Glutamatergic neuron (in vitro differentiated cells): ENCODE results near the gene TIFAB. TPM values are rescaled to one million over a fixed set of nuclear protein-coding genes. Genes with fewer than 3 reads are reported as not detected.

Source experiments
- DNase-seq: peaks from one replicate; pipeline ENCODE4 v3.0.0; 2022
- H3K27ac Mint-ChIP-seq: one replicate; pipeline ENCODE4 v1.8.0; 2020; ENCODE audit warnings: mild to moderate bottlenecking, mixed read lengths, inconsistent platforms; ENCODE audit not compliant: unreplicated experiment
- H3K27me3 Mint-ChIP-seq: one replicate; pipeline ENCODE4 v1.8.0; 2020; ENCODE audit warnings: mild to moderate bottlenecking, moderate library complexity, mixed read lengths, inconsistent platforms; ENCODE audit not compliant: unreplicated experiment
- H3K36me3 Mint-ChIP-seq: one replicate; pipeline ENCODE4 v1.8.0; 2020; ENCODE audit warnings: mild to moderate bottlenecking, mixed read lengths, inconsistent platforms; ENCODE audit not compliant: unreplicated experiment
- H3K4me1 Mint-ChIP-seq: one replicate; pipeline ENCODE4 v1.8.0; 2020; ENCODE audit warnings: mild to moderate bottlenecking, low read depth, mixed read lengths, inconsistent platforms; ENCODE audit not compliant: unreplicated experiment
- H3K4me3 Mint-ChIP-seq: one replicate; pipeline ENCODE4 v1.8.0; 2020; ENCODE audit warnings: mild to moderate bottlenecking, mixed read lengths, inconsistent platforms; ENCODE audit not compliant: unreplicated experiment
- H3K9me3 Mint-ChIP-seq: one replicate; pipeline ENCODE4 v1.8.0; 2020; ENCODE audit warnings: mild to moderate bottlenecking, moderate library complexity, mixed read lengths, inconsistent platforms; ENCODE audit not compliant: unreplicated experiment
- total RNA-seq: library from RNA; stranded (reverse); fragmentation: NEBNext Ultra II Directional; extraction: Animal tissue kit (Norgen Biotek cat#: 25700); gene quantifications from one replicate; pipeline ENCODE4 v1.2.1, GENCODE V29; 2021; ENCODE audit not compliant: unreplicated experiment
- TF ChIP-seq, protein P1 (sequence below): fragments of 200-600 bp; sonication (generic); IDR thresholded peaks from one replicate; pipeline ENCODE4 v1.5.0; 2021; ENCODE audit not compliant: partially characterized antibody, unreplicated experiment

The TIFAB gene
- total RNA-seq, 1 donor from 2014 or later, result not detected

DNA sequence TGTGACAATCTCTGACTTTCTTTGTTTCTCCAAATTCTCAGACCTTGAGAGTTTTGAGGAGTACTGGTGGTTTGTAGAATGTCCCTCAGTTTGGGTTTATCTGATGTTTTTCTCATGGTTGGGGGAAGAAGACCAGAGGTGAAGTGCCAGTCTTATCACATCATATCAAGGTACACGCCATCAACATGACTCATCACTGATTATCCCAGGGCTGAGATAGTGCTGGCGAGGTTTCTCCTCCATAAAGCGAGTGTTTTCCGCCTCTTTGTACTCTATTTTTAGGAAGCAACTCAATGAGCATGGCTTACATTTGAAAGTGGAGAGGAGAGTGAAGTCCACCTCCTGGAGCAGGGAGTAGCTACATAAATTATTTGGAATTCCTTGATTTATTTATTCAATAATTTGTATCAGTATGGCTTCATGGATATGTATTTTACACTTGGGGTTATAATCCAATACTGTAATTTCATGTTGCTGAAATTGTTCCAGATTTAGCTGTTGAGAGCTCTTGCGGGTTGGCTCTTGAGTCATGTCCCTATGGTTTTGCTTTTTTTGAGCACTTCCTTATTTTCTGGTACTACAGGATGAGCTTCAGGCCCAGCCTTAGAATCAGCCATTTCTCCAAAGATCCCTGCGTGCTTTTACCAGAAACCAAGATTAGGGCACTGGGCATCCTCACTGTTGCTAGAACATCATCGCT is 28.9 kb downstream of the TIFAB start:
- DNase-seq, result no peak
- no peak overlapping the region for H3K27ac Mint-ChIP-seq
- H3K36me3 Mint-ChIP-seq, result no peaks in the 10 kb centered on the region
- peaks cover 2% of the 10 kb centered on the region for H3K9me3 Mint-ChIP-seq
- H3K27me3 Mint-ChIP-seq, result no peaks in the 10 kb centered on the region
- H3K4me3 Mint-ChIP-seq, result no peak overlapping the region
- H3K4me1 Mint-ChIP-seq, result no peaks in the 10 kb centered on the region
- TF ChIP-seq, protein P1, sequence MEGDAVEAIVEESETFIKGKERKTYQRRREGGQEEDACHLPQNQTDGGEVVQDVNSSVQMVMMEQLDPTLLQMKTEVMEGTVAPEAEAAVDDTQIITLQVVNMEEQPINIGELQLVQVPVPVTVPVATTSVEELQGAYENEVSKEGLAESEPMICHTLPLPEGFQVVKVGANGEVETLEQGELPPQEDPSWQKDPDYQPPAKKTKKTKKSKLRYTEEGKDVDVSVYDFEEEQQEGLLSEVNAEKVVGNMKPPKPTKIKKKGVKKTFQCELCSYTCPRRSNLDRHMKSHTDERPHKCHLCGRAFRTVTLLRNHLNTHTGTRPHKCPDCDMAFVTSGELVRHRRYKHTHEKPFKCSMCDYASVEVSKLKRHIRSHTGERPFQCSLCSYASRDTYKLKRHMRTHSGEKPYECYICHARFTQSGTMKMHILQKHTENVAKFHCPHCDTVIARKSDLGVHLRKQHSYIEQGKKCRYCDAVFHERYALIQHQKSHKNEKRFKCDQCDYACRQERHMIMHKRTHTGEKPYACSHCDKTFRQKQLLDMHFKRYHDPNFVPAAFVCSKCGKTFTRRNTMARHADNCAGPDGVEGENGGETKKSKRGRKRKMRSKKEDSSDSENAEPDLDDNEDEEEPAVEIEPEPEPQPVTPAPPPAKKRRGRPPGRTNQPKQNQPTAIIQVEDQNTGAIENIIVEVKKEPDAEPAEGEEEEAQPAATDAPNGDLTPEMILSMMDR, result no peak

DNA sequence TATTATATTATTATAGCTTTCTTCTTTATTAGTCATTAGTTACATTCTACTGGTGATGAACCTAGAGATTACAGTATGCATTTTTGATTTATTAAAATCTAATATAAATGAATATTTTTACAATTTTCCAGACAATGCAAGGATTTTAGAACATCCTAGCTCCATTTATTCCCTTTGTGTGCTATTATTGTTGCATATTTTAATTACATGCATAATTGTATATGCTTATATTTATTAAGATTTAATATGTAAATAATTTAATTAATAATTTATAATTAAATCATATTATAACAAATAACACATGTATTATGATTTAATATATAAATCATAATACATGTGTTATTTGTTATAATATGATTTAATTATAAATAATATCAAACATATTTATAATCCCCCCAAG is 29.7 kb downstream of the TIFAB start:
- Mint-ChIP-seq H3K27ac (no peak overlapping the region), H3K36me3 (no peaks in the 10 kb centered on the region), H3K4me3 (no peak overlapping the region), H3K27me3 (no peaks in the 10 kb centered on the region), H3K4me1 (no peaks in the 10 kb centered on the region), H3K9me3 (peaks cover 2% of the 10 kb centered on the region)
- TF ChIP-seq, protein P1, result no peak
- no peak for DNase-seq

DNA sequence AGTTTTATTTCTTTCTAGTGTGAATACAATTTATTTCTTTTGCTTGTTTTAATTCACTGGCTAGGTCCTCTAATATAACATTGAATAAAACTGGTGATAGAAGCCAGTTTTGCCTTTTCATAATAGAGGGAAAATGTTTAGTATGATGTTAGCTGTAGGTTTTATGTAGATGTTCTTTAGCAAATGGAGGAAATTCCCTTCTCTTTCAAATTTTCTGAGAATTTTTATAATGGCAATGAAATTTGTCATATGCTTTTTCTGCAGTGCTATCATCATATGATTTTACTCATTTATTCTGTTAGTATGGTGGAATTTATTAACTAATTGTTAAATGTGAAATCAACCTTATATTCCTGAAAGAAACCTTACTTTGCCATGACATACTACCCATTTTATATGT is 35.1 kb downstream of the TIFAB start:
- Mint-ChIP-seq H3K4me1 (no peaks in the 10 kb centered on the region), H3K4me3 (no peak overlapping the region), H3K9me3 (peaks cover 2% of the 10 kb centered on the region), H3K27ac (no peak overlapping the region), H3K36me3 (no peaks in the 10 kb centered on the region), H3K27me3 (no peaks in the 10 kb centered on the region)
- TF ChIP-seq, protein P1, result no peak
- DNase-seq, result no peak

DNA sequence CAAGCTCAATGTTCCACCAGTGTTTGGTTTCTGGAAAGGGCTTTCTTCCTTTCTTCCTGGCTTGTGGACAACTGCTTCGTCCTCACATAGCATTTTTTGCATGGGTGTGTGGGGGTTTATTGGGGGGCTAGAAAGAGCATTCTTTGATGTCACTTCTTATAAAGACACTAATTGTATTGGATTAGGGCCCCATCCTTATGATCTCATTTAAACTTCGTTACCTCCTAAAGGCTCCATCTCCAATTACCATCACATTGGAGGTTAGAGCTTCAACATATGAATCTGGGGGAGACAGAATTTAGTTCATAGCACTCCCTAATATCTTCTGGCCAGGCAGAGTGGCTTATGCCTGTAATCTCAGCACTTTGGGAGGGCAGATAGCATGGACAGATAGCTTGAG is 47.1 kb downstream of the TIFAB start:
- Mint-ChIP-seq H3K27me3 (peaks cover 8% of the 10 kb centered on the region), H3K9me3 (peaks cover 3% of the 10 kb centered on the region), H3K27ac (no peak overlapping the region), H3K4me1 (peaks cover 6% of the 10 kb centered on the region), H3K4me3 (no peak overlapping the region), H3K36me3 (peaks cover 8% of the 10 kb centered on the region)
- DNase-seq, result no peak
- TF ChIP-seq, protein P1, result no peak

DNA sequence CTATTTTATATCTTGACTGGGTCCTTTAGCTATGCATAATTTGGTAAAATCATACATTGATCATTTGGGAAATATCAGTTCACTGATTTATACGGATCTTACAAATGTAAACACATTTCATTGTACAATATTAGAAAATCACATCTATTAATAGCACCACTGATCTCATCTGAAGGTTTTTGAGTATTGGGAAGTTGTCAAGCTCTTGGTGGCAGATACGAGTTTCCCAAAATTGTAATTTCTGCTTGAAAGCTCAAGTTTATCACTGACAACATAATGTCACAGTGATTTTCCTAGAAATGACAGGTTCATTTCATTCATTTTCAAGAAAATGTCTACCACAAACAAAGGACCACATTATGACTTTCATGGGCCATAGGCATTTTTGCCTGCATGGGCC is 50.1 kb downstream of the TIFAB start:
- no peak for DNase-seq
- Mint-ChIP-seq H3K27ac (no peak overlapping the region), H3K9me3 (peaks cover 1% of the 10 kb centered on the region), H3K4me1 (peaks cover 9% of the 10 kb centered on the region), H3K27me3 (peaks cover 10% of the 10 kb centered on the region), H3K36me3 (peaks cover 4% of the 10 kb centered on the region), H3K4me3 (no peak overlapping the region)
- TF ChIP-seq, protein P1, result no peak
